Measurements from ENCODE around the gene PCP4.

- TF ChIP-seq CTCF (IDR thresholded peaks at IDR 0.05 in 8 of 11, conservative IDR thresholded peaks at IDR 0.05 in 3 of 11) (no peak), POLR2A (IDR thresholded peaks at IDR 0.05) (no peak)
Observed at GRCh38 chr21:39900911-39901310, 33.7 kb downstream of the PCP4 start.

Data from spleen (tissue), 7 donors.